Astrocyte (in vitro differentiated cells and primary cell): ENCODE measurements around the gene EXOC5. TPM values are rescaled to one million over a fixed set of nuclear protein-coding genes. Genes with fewer than 3 reads are reported as not detected.
A peak's percentile ranks its signal among the peaks of the same experiment; 100 is the strongest.

Experiments
- DNase-seq: peaks from one replicate; pipeline ENCODE4 v3.0.0-alpha.2; 2010; ENCODE audit warnings: low read depth
- FAIRE-seq: peaks from 2 replicates; lab custom pipeline; 2011; peaks lifted over from hg19 to GRCh38; lab: Jason Lieb, UNC
- H2AFZ ChIP-seq: 2 replicates; pipeline ENCODE4 v1.6.0; 2012; ENCODE audit warnings: low read depth, low read length, inconsistent platforms
- H3K27ac ChIP-seq: 2 replicates; pipeline ENCODE4 v1.5.1; 2011; ENCODE audit warnings: low read depth, low read length, inconsistent platforms
- H3K27me3 ChIP-seq: 2 replicates; pipeline ENCODE4 v1.6.0; 2011; ENCODE audit warnings: low read length, inconsistent platforms; ENCODE audit not compliant: insufficient read depth
- H3K36me3 ChIP-seq: 2 replicates; pipeline ENCODE4 v1.5.1; 2011; ENCODE audit warnings: low read length, inconsistent platforms; ENCODE audit not compliant: insufficient read depth
- H3K4me1 ChIP-seq: 2 replicates; pipeline ENCODE4 v1.5.1; 2011; ENCODE audit warnings: low read length, inconsistent platforms; ENCODE audit not compliant: insufficient read depth
- H3K4me2 ChIP-seq: 2 replicates; pipeline ENCODE4 v1.6.0; 2012; ENCODE audit warnings: low read length, inconsistent platforms
- H3K4me3 ChIP-seq: 2 replicates; pipeline ENCODE4 v1.5.1; 2011; ENCODE audit warnings: low read depth, mild to moderate bottlenecking, low read length, inconsistent platforms; ENCODE audit not compliant: insufficient read depth
- H3K79me2 ChIP-seq: 2 replicates; pipeline ENCODE4 v1.6.0; 2012; ENCODE audit warnings: mild to moderate bottlenecking, low read length, inconsistent platforms; ENCODE audit not compliant: insufficient read depth
- H3K9ac ChIP-seq: 2 replicates; pipeline ENCODE4 v1.6.0; 2012; ENCODE audit warnings: mild to moderate bottlenecking, low read length, inconsistent platforms
- H3K9me3 ChIP-seq: 2 replicates; pipeline ENCODE4 v1.5.1; 2012; ENCODE audit warnings: low read depth, mild to moderate bottlenecking, low read length, inconsistent platforms; ENCODE audit not compliant: insufficient read depth
- H4K20me1 ChIP-seq: 2 replicates; pipeline ENCODE4 v1.6.0; 2012; ENCODE audit warnings: low read length, inconsistent platforms; ENCODE audit not compliant: insufficient read depth
- H3K27ac Mint-ChIP-seq: one replicate; pipeline ENCODE4 v1.8.0; 2021; ENCODE audit warnings: mild to moderate bottlenecking, mixed read lengths; ENCODE audit not compliant: unreplicated experiment
- H3K27me3 Mint-ChIP-seq: one replicate; pipeline ENCODE4 v1.8.0; 2021; ENCODE audit warnings: low read depth, mixed read lengths; ENCODE audit not compliant: unreplicated experiment
- H3K36me3 Mint-ChIP-seq: one replicate; pipeline ENCODE4 v1.8.0; 2021; ENCODE audit warnings: low read depth, mixed read lengths; ENCODE audit not compliant: unreplicated experiment
- H3K4me1 Mint-ChIP-seq: one replicate; pipeline ENCODE4 v1.8.0; 2021; ENCODE audit warnings: low read depth, mixed read lengths; ENCODE audit not compliant: unreplicated experiment
- H3K4me3 Mint-ChIP-seq: one replicate; pipeline ENCODE4 v1.8.0; 2021; ENCODE audit warnings: mild to moderate bottlenecking, moderate library complexity, mixed read lengths; ENCODE audit not compliant: unreplicated experiment
- H3K9me3 Mint-ChIP-seq: one replicate; pipeline ENCODE4 v1.8.0; 2021; ENCODE audit warnings: mild to moderate bottlenecking, mixed read lengths; ENCODE audit not compliant: unreplicated experiment
- EZH2 ChIP-seq: IDR thresholded peaks from 2 replicates; pipeline ENCODE4 v1.6.1; 2012; ENCODE audit warnings: mild to moderate bottlenecking, low read length, inconsistent platforms; ENCODE audit not compliant: insufficient read depth
- total RNA-seq: library from RNA; stranded (reverse); gene quantifications from 2 replicates; pipeline ENCODE4 v1.2.1, GENCODE V29; 2021
- TF ChIP-seq, protein P1 (sequence below): IDR thresholded peaks from 2 replicates; pipeline ENCODE4 v1.5.1; 2011; ENCODE audit warnings: low read depth, mild to moderate bottlenecking, inconsistent platforms, low read length, moderate library complexity; ENCODE audit not compliant: insufficient read depth

Gene EXOC5
- total RNA-seq, 1 donor from 2014 or later: 94.2 TPM

DNA sequence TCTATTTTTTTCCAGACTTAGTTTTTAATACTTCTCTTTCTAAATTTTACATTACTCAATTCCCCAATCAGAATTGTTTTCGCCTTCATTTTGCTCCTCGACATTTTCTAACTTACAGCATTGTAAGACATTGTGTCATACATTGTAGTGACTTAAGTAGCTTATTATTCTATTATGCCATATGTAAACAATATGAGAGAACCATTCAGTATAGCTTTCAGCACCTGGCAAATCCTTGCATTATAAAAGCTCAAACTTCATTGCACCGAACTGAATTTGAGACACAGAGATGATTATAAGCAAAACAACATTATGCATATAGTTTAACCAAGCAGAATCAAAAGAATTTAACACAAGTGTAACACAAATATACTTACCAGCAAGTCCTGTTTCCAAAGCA lies 46.8 kb downstream of the EXOC5 start:
- H3K4me3 ChIP-seq: no peak overlapping the region
- FAIRE-seq: no peak

GRCh38 chr14:57212919-57213318 lies 55.8 kb downstream of the EXOC5 start:
- Histone ChIP-seq H3K9ac (no peak overlapping the region), H3K9me3 (no peaks in the 10 kb centered on the region), H3K36me3 (peaks cover 25% of the 10 kb centered on the region), H4K20me1 (peaks cover 6% of the 10 kb centered on the region), H3K27me3 (no peaks in the 10 kb centered on the region), H2AFZ (no peak overlapping the region), H3K79me2 (peaks cover 5% of the 10 kb centered on the region), H3K4me1 (no peaks in the 10 kb centered on the region), H3K4me3 (no peak overlapping the region), H3K27ac (no peak overlapping the region), H3K4me2 (no peak overlapping the region)
- no peak for TF ChIP-seq EZH2
- TF ChIP-seq, protein P1, sequence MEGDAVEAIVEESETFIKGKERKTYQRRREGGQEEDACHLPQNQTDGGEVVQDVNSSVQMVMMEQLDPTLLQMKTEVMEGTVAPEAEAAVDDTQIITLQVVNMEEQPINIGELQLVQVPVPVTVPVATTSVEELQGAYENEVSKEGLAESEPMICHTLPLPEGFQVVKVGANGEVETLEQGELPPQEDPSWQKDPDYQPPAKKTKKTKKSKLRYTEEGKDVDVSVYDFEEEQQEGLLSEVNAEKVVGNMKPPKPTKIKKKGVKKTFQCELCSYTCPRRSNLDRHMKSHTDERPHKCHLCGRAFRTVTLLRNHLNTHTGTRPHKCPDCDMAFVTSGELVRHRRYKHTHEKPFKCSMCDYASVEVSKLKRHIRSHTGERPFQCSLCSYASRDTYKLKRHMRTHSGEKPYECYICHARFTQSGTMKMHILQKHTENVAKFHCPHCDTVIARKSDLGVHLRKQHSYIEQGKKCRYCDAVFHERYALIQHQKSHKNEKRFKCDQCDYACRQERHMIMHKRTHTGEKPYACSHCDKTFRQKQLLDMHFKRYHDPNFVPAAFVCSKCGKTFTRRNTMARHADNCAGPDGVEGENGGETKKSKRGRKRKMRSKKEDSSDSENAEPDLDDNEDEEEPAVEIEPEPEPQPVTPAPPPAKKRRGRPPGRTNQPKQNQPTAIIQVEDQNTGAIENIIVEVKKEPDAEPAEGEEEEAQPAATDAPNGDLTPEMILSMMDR: no peak
- DNase-seq (peak; percentile 6), FAIRE-seq (no peak)
- Mint-ChIP-seq H3K27ac (no peak overlapping the region), H3K9me3 (no peaks in the 10 kb centered on the region), H3K27me3 (no peaks in the 10 kb centered on the region), H3K36me3 (peaks cover 7% of the 10 kb centered on the region), H3K4me1 (peaks cover 9% of the 10 kb centered on the region), H3K4me3 (no peak overlapping the region)

More for the DNA sequence above, 46.8 kb downstream of the EXOC5 start:
- Histone ChIP-seq H3K4me2 (no peak overlapping the region), H2AFZ (no peak overlapping the region), H3K4me1 (no peaks in the 10 kb centered on the region), H3K36me3 (peaks cover 15% of the 10 kb centered on the region), H3K9me3 (no peaks in the 10 kb centered on the region), H3K9ac (no peak overlapping the region), H4K20me1 (peaks cover 8% of the 10 kb centered on the region), H3K27ac (no peak overlapping the region), H3K27me3 (no peaks in the 10 kb centered on the region), H3K79me2 (peaks cover 4% of the 10 kb centered on the region)
- TF ChIP-seq, protein P1: no peak
- TF ChIP-seq EZH2: no peak
- no peaks in the 10 kb centered on the region for H3K27me3 Mint-ChIP-seq
- H3K9me3 Mint-ChIP-seq: no peaks in the 10 kb centered on the region
- no peaks in the 10 kb centered on the region for H3K4me1 Mint-ChIP-seq
- DNase-seq: no peak
- H3K27ac Mint-ChIP-seq: no peak overlapping the region
- peaks cover 5% of the 10 kb centered on the region for H3K36me3 Mint-ChIP-seq
- H3K4me3 Mint-ChIP-seq: no peak overlapping the region

GRCh38 chr14:57209561-57209960 lies 59.1 kb downstream of the EXOC5 start:
- Histone ChIP-seq H3K36me3 (peaks cover 15% of the 10 kb centered on the region), H3K79me2 (no peaks in the 10 kb centered on the region), H3K27ac (peak overlapping the region; percentile 19), H3K4me3 (no peak overlapping the region), H3K27me3 (no peaks in the 10 kb centered on the region), H4K20me1 (no peaks in the 10 kb centered on the region), H3K4me2 (no peak overlapping the region), H3K9ac (no peak overlapping the region), H2AFZ (no peak overlapping the region), H3K4me1 (no peaks in the 10 kb centered on the region), H3K9me3 (no peaks in the 10 kb centered on the region)
- Mint-ChIP-seq H3K4me1 (peaks cover 12% of the 10 kb centered on the region), H3K27me3 (no peaks in the 10 kb centered on the region), H3K36me3 (peaks cover 5% of the 10 kb centered on the region), H3K4me3 (no peak overlapping the region), H3K9me3 (no peaks in the 10 kb centered on the region), H3K27ac (no peak overlapping the region)
- TF ChIP-seq, protein P1: no peak
- TF ChIP-seq EZH2: no peak
- peak; percentile 68 for FAIRE-seq
- peak; percentile 68 for DNase-seq
